SK-N-SH (cell line): ENCODE measurements around the gene LCN10.

Experiments used
- CTCF ChIP-seq: fragments of 200-600 bp; sonication (generic); IDR thresholded peaks from 2 replicates; pipeline ENCODE4 v1.6.1; 2017; ENCODE audit warnings: antibody characterized with exemption, mild to moderate bottlenecking, moderate library complexity
- GATA2 ChIP-seq: sonication (generic); formaldehyde crosslinking; IDR thresholded peaks from 2 replicates; pipeline ENCODE4 v1.5.0; 2020; ENCODE audit warnings: mild to moderate bottlenecking, missing genetic modification reagents

GRCh38 chr9:136717399-136717798, 25.3 kb downstream of the LCN10 start:
- TF ChIP-seq GATA2 (CRISPR knock-in tag) (no peak), CTCF (no peak)
